ENCODE measurements around the gene SPATA7.
"Not testable (repeated sequence)": the region's sequence is repeated elsewhere in the genome, so short reads cannot be mapped to it uniquely, and the experiment has no call there.

DNA sequence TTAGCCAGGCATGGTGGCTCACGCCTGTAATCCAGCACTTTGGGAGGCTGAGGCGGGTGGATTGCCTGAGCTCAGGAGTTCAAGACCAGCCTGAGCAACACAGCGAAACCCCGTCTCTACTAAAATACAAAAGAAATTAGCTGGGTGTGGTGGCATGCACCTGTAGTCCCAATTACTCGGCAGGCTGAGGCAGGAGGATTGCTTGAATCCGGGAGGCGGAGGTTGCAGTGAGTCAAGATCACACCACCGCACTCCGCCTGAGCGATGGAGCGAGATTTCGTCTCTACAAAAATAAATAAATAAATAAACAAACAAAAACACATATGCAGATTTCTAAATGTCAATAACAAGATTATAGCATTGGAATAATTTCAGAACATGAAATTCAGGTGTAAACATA, 3.8 kb upstream of the SPATA7 start:
- TF ChIP-seq, protein P1, sequence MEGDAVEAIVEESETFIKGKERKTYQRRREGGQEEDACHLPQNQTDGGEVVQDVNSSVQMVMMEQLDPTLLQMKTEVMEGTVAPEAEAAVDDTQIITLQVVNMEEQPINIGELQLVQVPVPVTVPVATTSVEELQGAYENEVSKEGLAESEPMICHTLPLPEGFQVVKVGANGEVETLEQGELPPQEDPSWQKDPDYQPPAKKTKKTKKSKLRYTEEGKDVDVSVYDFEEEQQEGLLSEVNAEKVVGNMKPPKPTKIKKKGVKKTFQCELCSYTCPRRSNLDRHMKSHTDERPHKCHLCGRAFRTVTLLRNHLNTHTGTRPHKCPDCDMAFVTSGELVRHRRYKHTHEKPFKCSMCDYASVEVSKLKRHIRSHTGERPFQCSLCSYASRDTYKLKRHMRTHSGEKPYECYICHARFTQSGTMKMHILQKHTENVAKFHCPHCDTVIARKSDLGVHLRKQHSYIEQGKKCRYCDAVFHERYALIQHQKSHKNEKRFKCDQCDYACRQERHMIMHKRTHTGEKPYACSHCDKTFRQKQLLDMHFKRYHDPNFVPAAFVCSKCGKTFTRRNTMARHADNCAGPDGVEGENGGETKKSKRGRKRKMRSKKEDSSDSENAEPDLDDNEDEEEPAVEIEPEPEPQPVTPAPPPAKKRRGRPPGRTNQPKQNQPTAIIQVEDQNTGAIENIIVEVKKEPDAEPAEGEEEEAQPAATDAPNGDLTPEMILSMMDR (IDR thresholded peaks at IDR 0.05): not testable (repeated sequence)
- TF ChIP-seq CBFB (CRISPR knock-in tag; IDR thresholded peaks at IDR 0.05; ENCODE audit: low read depth); MXD4 (CRISPR knock-in tag; IDR thresholded peaks at IDR 0.05; ENCODE audit: borderline replicate concordance); TEAD4 (CRISPR knock-in tag; IDR thresholded peaks at IDR 0.05); JUN (CRISPR knock-in tag; IDR thresholded peaks at IDR 0.05); GABPB1 (CRISPR knock-in tag; IDR thresholded peaks at IDR 0.05); RELA (CRISPR knock-in tag; IDR thresholded peaks at IDR 0.05; ENCODE audit: borderline replicate concordance); ZNF317 (CRISPR knock-in tag; IDR thresholded peaks at IDR 0.05; ENCODE audit: borderline replicate concordance, low read depth); ZBTB21 (CRISPR knock-in tag; IDR thresholded peaks at IDR 0.05; ENCODE audit: borderline replicate concordance); CREB1 (CRISPR knock-in tag; IDR thresholded peaks at IDR 0.05); FOXP1 (CRISPR knock-in tag; IDR thresholded peaks at IDR 0.05; ENCODE audit: borderline replicate concordance): not testable (repeated sequence)
- TF ChIP-seq, protein P2, sequence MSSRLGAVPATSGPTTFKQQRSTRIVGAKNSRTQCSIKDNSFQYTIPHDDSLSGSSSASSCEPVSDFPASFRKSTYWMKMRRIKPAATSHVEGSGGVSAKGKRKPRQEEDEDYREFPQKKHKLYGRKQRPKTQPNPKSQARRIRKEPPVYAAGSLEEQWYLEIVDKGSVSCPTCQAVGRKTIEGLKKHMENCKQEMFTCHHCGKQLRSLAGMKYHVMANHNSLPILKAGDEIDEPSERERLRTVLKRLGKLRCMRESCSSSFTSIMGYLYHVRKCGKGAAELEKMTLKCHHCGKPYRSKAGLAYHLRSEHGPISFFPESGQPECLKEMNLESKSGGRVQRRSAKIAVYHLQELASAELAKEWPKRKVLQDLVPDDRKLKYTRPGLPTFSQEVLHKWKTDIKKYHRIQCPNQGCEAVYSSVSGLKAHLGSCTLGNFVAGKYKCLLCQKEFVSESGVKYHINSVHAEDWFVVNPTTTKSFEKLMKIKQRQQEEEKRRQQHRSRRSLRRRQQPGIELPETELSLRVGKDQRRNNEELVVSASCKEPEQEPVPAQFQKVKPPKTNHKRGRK (CRISPR knock-in tag; IDR thresholded peaks at IDR 0.05; ENCODE audit: borderline replicate concordance): not testable (repeated sequence)
- TF ChIP-seq, protein P3, sequence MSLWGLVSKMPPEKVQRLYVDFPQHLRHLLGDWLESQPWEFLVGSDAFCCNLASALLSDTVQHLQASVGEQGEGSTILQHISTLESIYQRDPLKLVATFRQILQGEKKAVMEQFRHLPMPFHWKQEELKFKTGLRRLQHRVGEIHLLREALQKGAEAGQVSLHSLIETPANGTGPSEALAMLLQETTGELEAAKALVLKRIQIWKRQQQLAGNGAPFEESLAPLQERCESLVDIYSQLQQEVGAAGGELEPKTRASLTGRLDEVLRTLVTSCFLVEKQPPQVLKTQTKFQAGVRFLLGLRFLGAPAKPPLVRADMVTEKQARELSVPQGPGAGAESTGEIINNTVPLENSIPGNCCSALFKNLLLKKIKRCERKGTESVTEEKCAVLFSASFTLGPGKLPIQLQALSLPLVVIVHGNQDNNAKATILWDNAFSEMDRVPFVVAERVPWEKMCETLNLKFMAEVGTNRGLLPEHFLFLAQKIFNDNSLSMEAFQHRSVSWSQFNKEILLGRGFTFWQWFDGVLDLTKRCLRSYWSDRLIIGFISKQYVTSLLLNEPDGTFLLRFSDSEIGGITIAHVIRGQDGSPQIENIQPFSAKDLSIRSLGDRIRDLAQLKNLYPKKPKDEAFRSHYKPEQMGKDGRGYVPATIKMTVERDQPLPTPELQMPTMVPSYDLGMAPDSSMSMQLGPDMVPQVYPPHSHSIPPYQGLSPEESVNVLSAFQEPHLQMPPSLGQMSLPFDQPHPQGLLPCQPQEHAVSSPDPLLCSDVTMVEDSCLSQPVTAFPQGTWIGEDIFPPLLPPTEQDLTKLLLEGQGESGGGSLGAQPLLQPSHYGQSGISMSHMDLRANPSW (CRISPR knock-in tag; conservative IDR thresholded peaks at IDR 0.05; ENCODE audit: low read depth): not testable (repeated sequence)

Measured in WTC11 (cell line).